Mononuclear cell (primary cell): ENCODE results near the gene ITGA2. TPM values are rescaled to one million over a fixed set of nuclear protein-coding genes. Genes with fewer than 3 reads are reported as not detected.

ENCODE experiments used
- H3K27me3 ChIP-seq: 2 replicates; pipeline ENCODE4 v1.6.0; 2011; ENCODE audit warnings: low read length, control low read depth; ENCODE audit not compliant: insufficient read depth
- H3K4me1 ChIP-seq: 2 replicates; pipeline ENCODE4 v1.5.1; 2011; ENCODE audit warnings: mild to moderate bottlenecking, low read length, control low read depth; ENCODE audit not compliant: insufficient read depth
- H3K4me3 ChIP-seq: 2 replicates; pipeline ENCODE4 v1.5.1; 2011; ENCODE audit warnings: mild to moderate bottlenecking, low read length, moderate library complexity
- H3K9me3 ChIP-seq: 2 replicates; pipeline ENCODE4 v1.5.1; 2011; ENCODE audit warnings: low read depth, mild to moderate bottlenecking, control low read depth, low read length
- total RNA-seq: library from RNA; depleted of rRNA; stranded (reverse); fragments of >200 nt; gene quantifications from one replicate; pipeline ENCODE4 v1.2.3, GENCODE V29; 2012

The ITGA2 gene
- total RNA-seq, 1 donor = 0.73 TPM

DNA sequence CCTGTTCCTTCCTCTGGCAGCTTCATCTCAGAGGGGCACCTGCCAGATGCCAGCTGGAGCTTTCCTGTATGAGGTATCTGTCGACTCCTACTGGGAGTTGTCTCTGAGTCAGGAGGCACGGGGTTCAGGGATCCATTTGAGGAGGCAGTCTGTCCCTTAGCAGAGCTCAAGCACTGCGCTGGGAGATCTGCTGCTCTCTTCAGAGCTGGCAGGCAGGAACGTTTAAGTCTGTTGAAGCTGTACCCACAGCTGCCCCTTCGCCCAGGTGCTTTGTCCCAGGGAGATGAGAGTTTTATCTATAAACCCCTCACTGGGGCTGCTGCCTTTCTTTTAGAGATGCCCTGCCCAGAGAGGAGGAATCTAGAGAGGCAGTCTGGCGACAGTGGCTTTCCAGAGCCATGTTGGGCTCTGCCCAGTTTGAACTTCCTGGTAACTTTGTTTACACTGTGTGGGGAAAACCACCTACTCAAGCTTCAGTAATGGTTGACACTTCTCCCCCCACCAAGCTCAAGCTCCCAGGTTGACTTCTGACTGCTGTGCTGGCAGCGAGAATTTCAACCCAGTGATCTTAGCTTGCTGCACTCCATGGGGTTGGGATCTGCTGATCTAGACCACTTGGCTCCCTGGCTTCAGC, 11.8 kb upstream of the ITGA2 start:
- Histone ChIP-seq H3K4me1 (no peaks in the 10 kb centered on the region), H3K27me3 (peaks cover 5% of the 10 kb centered on the region), H3K4me3 (no peak overlapping the region), H3K9me3 (no peaks in the 10 kb centered on the region)

DNA sequence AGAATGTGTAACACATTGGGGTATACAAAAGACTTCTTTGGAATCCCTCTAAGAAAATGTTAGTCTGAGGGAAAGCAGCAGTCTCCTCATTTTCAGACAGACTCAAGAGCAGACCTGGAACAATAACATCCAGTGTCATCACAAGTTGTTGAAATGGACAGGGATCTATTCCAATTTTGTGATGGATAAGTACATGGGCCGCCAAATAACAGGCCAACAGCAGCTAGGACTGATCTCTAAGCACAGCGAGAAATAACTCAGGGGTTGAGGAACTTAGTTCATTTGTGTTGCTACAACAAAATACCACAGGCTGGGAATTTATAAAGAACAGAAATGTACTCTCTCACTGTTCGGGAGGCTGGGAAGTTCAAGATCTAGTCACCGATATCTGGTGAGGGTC, 7.6 kb upstream of the ITGA2 start:
- Histone ChIP-seq H3K9me3 (no peaks in the 10 kb centered on the region), H3K4me3 (no peak overlapping the region), H3K4me1 (no peaks in the 10 kb centered on the region), H3K27me3 (peaks cover 10% of the 10 kb centered on the region)

DNA sequence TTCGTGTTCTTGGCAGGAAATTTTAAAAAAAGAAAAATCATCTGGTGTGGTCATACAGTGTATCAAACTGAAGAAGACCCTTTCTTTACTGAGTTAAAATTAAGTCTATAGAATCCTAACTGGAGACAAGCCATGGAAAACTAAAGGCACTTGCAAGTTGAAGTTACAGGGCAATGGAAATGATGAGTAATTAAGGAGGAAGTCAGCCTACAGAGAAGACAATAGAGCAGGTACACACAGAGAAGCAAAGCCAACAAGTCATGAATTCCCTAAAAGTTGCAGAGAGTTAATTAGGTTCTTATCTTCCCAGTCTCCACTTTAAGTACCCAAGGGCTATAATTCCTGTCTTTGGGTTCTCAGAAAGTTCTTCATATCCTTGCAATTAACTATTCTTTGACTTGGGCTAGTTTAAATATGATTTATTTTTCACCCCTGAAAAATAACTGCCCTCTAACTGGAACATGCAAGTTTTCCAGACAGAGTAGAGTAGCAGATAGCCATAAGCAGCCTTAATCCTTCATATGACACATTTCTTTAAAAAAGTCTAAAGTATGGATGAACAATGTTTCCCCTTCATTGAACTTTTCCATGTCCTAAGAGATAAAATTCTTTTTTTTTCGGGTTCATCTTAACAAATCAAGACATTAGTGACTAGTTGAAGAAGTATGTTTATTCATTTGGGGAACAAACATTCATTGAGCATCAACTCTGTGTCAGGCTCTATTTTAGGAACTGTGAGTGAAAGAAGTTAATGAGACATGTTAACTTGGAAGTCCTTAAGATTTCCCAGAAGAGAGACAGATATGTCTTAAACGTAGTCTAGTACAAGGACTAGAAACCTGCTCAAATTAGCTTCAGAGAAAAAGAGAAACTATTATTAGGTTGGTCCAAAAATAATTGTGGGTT, 5.2 kb upstream of the ITGA2 start:
- H3K4me3 ChIP-seq = no peak overlapping the region
- H3K27me3 ChIP-seq = peaks cover 26% of the 10 kb centered on the region
- peaks cover 6% of the 10 kb centered on the region for H3K4me1 ChIP-seq
- no peaks in the 10 kb centered on the region for H3K9me3 ChIP-seq

DNA sequence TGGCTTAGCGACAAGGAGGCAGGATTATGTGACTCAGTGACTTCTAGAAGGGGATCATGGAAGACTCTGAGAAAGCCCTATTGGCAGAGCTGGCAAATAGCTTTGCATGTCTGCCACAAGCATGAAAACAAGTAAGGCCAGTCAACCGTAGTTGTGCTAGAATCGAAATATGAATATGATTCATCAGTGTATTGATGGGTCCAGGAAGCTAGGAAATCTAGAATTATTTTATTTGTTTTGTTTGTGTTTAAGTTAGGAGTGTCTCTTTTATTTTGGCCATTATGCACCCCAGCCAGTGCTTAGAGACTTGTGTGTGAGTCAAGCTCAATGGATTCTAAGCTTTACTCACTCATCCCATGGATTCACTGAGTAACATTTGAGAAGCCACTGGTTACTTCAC, 3.8 kb upstream of the ITGA2 start:
- H3K4me3 ChIP-seq = no peak overlapping the region
- peaks cover 17% of the 10 kb centered on the region for H3K4me1 ChIP-seq
- H3K27me3 ChIP-seq = peaks cover 37% of the 10 kb centered on the region
- H3K9me3 ChIP-seq = no peaks in the 10 kb centered on the region

DNA sequence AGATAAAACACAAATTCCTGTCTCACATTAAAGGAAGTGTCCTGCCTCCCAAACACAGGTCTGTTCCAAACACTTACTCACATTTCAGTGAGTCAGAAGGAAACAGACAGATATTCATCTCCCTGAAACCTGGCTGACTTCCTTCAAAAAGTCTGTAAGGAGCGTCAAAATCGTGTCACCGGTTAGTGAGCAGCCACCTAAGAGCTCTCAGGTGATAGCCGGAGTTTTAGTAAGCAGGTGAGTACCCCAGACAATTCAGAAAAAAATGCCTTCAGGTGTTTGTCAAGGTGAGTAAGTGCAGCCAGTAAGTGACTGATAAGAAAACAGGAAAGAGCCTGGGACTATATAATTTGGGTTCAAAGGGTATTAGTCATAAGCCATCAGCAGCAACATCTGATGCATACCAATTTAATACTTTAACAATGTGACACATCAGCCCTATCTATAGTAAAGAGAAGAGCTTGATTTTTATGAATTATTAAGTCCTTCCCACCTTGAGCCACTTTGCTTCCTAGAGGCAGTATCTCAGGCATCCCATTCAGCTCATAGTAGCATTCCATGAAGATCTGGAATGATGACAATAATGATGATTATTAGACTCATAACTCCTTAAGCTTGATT, 1.3 kb upstream of the ITGA2 start:
- Histone ChIP-seq H3K4me3 (no peak overlapping the region), H3K27me3 (peaks cover 44% of the 10 kb centered on the region), H3K4me1 (peaks cover 17% of the 10 kb centered on the region), H3K9me3 (no peaks in the 10 kb centered on the region)

DNA sequence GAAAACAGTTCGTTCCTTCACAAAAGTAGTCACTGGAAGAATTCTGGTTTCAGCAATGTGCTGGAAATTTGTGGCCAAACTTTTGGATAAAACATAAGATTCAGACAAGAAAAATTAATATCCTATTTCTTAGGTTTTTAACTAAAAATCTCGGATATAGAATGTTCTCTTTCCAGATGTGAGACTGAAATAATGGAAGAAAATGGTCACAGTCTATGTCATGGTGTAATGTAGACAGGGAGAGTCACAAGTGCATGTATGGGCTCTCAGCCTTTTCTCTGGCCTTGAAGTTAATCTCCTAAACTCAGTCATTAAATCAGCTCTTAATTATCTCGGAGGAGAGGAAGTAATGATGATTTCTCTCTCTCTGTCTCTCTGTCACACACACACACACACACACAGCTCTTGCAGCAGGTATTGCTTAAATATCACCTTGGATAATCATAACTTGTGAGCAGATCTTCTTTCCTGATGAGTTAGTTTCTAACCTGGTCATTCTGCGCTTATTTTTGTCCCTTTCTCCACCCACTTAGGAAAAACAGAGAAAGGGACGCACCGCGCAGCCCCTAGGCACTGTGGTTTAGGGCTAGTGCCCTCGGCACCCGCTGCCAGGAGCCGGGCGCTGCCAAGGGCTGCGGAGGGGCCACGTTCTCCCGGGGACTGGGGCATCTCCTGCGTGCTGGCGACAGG, 672 bp upstream of the ITGA2 start:
- H3K4me1 ChIP-seq = peaks cover 17% of the 10 kb centered on the region
- no peaks in the 10 kb centered on the region for H3K9me3 ChIP-seq
- H3K4me3 ChIP-seq = peak overlapping the region; percentile 25
- H3K27me3 ChIP-seq = peaks cover 44% of the 10 kb centered on the region

DNA sequence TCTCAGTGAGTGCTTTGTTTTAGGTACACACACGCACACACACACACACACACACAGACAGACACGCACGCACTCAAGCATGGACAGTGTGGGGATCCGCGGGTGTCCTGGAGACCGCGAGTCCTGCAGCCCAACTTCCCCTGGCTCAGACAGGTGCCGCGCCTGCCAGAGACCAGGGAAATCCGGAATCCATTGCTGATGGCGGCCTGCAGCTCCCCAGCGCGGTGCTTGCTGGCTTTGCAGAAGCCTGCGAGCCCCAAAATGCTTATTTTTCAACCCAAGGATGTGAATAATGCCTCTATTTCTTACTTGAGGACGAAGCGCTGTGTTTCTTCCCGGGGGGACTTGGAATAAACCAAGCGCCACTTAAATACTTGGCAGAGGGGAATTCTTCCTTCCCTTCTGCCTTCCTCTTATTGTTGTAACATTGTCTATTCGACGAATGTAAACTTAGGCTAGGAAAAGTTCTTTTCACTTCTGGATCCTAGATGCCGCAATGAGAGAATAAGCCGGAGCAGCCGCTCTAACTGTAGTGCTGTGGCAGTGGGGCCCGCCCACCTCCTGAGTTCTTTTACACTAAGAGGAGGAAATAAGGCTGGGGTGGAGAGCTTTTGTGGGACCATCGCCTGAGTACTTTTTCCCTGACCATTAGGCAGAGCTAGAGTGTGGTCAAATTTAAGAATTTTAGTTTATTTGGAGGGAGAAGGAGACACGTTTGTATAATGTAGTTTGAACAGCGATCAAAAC, 802 bp downstream of the ITGA2 start:
- Histone ChIP-seq H3K4me1 (peaks cover 17% of the 10 kb centered on the region), H3K9me3 (no peaks in the 10 kb centered on the region), H3K4me3 (peak overlapping the region; percentile 25), H3K27me3 (peaks cover 44% of the 10 kb centered on the region)

DNA sequence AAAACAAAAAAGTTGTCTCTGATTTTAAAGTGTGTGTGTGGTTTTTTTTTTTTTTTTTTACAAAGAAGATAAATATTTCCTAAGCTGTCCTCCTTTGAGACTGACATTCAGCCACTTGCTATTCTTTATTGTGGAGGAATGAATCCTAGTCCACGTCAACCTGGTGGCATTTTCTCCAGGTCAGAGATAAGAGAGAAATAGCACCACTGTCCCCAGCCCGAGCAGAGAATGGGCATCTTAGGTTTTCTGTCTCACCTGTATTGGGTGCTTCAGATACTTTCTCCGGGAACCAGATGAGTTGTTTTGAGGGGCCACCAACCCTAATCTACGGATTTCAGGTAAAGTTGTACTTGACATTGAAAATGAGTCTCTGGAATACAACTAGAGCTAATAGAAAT, 1.4 kb downstream of the ITGA2 start:
- H3K9me3 ChIP-seq = no peaks in the 10 kb centered on the region
- no peak overlapping the region for H3K4me3 ChIP-seq
- peaks cover 44% of the 10 kb centered on the region for H3K27me3 ChIP-seq
- peaks cover 17% of the 10 kb centered on the region for H3K4me1 ChIP-seq

DNA sequence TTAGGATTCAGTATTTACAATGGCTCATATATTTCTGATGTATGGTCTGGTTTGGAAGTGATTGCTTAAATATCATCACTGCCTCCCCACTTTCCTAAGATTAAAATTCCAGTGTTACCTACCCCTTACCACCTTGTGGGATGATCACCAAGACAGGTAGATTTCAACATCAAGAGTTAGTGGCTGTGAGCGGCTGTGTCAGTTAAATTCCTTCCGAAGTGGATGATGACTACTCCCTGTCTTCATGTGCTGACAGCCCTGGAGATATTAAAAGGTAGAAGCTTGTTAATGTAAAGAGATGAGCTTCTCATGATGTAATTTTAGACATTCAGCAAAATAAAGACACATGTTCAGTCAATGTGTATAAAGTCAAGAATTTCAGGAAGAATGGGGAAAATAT, 4.2 kb downstream of the ITGA2 start:
- H3K4me1 ChIP-seq = peaks cover 17% of the 10 kb centered on the region
- H3K9me3 ChIP-seq = no peaks in the 10 kb centered on the region
- H3K27me3 ChIP-seq = peaks cover 24% of the 10 kb centered on the region
- no peak overlapping the region for H3K4me3 ChIP-seq

DNA sequence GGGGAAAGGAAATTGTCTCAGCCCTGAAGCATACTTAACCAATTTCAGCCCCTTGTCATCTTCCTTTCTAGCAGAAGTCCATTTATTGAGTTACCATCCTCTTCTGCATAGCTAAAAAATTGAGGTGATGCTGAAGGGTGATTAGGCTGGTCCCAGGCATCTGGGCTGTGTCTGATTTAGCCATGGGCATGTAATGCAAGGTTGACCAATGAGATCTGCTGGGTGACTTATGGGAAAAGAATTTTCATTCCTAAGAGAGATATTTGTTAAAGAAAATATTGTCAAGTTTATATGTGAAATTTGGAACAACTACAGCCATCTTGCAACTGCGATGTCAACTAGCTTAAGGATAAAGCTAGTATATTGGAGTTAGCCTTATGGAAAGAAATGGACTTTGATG, 5.1 kb downstream of the ITGA2 start:
- Histone ChIP-seq H3K4me3 (no peak overlapping the region), H3K27me3 (peaks cover 17% of the 10 kb centered on the region), H3K4me1 (peaks cover 9% of the 10 kb centered on the region), H3K9me3 (no peaks in the 10 kb centered on the region)

DNA sequence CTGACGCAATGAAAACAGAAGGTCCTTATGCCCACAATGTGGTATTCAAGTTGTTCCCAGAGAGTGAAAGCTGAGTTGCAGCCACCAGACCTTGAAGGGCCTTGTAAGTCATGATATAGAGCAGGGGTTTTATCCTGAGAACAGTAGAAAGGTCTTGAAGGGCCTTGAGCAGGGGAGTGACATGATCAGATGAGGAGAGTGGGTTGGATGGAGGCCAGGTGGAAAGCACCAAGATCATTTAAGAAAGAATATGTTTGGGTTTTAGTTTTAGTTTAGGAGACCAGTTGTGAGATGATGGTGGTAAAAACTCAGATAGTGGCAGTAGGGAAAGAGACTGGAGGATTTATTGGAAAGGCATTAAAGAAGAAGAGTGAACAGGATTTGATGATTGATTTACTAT, 5.9 kb downstream of the ITGA2 start:
- H3K27me3 ChIP-seq = peaks cover 9% of the 10 kb centered on the region
- peaks cover 1% of the 10 kb centered on the region for H3K4me1 ChIP-seq
- no peaks in the 10 kb centered on the region for H3K9me3 ChIP-seq
- no peak overlapping the region for H3K4me3 ChIP-seq

DNA sequence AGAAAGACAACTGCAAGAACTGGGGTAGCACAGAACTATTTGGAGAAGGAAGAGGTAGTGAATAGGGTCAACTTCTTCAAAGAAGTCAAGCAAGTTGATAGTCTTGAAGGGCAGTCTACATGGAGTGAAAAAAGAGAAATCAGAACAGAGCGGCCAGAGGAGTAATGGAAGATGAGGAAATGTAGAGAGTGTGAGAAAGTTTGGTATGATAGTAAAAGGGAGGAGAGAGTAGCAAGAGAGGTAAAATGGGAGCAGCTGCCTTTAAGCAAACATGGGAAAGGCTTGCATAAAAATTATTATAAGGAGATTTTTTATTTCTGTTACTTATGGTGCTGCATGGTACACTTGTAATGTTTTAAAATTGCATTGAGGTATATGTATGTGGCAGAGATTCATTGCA, 6.8 kb downstream of the ITGA2 start:
- H3K27me3 ChIP-seq = peaks cover under 1% of the 10 kb centered on the region
- no peaks in the 10 kb centered on the region for H3K9me3 ChIP-seq
- no peak overlapping the region for H3K4me3 ChIP-seq
- H3K4me1 ChIP-seq = no peaks in the 10 kb centered on the region

DNA sequence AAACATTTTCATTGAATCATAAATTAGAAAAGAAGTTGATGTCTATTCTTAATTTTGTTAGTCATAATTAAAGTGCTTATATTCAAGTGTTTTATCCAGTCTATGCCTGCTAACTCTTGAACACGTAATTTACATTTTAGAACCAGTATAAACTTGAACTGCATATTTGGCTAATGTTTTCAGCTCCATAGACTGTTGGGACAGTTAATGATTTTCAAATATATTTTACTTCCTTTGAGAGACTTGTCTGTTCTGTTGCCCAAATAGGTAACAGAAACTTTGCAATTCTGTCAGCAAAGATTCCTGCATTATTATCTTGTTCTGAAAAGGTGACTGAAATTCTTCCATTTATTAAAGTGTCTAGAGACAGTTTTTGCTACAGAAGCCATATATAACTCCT, 7.8 kb downstream of the ITGA2 start:
- H3K9me3 ChIP-seq = no peaks in the 10 kb centered on the region
- no peaks in the 10 kb centered on the region for H3K27me3 ChIP-seq
- no peak overlapping the region for H3K4me3 ChIP-seq
- no peaks in the 10 kb centered on the region for H3K4me1 ChIP-seq

DNA sequence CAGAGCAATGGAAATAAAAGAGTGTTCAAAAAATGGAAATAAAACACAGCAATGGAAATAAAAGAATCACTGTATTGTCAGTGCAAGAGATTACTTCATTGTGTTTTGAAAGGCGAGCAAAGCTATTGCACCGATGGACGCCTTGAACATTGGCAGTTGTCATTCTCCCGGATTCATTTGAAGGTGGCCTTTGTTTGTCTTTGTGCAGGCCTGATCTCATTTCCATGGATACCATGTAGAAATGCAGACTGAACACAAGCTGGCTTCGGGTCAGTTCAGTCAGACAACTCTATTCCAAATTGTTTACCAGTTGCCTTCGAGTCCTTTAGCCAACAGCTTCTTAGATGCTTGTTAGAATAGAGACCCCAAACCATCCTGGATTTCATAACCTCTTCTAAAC, 8.3 kb downstream of the ITGA2 start:
- H3K9me3 ChIP-seq = no peaks in the 10 kb centered on the region
- no peaks in the 10 kb centered on the region for H3K27me3 ChIP-seq
- H3K4me3 ChIP-seq = no peak overlapping the region
- H3K4me1 ChIP-seq = no peaks in the 10 kb centered on the region
